ENCODE measurements around the gene JUNB.

The JUNB gene

DNA sequence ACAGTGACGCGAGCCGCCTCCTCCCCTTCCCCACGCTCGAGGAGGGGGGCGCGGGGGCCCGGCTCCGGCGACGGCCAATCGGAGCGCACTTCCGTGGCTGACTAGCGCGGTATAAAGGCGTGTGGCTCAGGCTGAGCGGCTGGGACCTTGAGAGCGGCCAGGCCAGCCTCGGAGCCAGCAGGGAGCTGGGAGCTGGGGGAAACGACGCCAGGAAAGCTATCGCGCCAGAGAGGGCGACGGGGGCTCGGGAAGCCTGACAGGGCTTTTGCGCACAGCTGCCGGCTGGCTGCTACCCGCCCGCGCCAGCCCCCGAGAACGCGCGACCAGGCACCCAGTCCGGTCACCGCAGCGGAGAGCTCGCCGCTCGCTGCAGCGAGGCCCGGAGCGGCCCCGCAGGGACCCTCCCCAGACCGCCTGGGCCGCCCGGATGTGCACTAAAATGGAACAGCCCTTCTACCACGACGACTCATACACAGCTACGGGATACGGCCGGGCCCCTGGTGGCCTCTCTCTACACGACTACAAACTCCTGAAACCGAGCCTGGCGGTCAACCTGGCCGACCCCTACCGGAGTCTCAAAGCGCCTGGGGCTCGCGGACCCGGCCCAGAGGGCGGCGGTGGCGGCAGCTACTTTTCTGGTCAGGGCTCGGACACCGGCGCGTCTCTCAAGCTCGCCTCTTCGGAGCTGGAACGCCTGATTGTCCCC, at the start of gene JUNB:
TSS of gene JUNB (plus strand) at position 142 of the 706 bp plus-strand sequence. CDS start at position 428, 286 bp downstream.
- DNase-seq (ENCODE audit: extremely low read depth in 1 of 2, low read depth in 1 of 2), result peak; percentile 95 to 98

DNA sequence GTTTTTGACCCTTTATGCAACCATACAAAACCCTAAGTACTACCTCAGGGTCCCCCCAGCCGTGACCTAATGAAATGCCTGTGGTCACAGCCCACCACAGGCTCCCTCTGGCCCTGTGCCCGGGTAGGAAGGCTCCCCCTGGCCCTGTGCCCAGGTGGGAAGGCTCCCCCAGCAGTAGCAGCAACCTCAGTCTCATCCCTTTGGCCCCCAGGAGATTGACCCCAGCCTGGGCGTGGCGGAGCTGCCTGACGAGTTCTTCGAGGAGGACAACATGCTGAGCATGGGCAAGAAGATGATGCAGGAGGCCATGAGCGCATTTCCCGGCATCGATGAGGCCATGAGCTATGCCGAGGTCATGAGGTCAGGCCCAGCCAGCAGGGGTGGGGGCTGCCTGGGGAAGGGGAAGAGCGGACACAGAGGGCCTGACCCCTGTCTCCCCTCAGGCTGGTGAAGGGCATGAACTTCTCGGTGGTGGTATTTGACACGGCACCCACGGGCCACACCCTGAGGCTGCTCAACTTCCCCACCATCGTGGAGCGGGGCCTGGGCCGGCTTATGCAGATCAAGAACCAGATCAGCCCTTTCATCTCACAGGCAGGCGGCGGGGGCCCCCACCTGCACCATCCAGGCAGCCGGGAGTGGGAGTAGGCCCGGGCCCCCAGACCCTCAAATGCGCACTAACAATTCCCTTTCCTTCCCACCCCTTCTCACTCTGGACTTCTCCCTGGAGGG, 46.0 kb upstream of the JUNB start:
- no peak for DNase-seq (ENCODE audit: extremely low read depth in 1 of 2, low read depth in 1 of 2)

DNA sequence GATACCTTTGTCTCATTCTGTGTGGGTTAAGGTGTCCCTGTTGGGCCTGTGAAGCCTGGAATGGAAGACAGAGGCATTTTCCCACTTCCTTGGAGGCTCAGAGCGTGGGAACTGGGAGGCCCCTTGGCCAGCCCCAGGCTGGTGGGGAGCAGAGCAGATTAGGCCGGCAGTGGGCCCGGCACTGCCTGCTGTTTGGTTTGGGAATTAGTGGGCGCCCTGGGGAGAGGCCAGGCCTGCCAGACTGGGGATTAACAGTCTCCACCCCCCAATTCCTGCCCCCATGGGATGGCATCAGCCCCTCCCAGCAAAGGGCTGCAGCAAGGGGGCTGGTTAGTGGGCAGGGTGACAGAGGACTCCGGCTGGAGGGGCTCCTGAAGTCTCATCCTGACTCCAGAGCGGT, 42.8 kb upstream of the JUNB start:
- DNase-seq (ENCODE audit: extremely low read depth in 1 of 2, low read depth in 1 of 2), result no peak

DNA sequence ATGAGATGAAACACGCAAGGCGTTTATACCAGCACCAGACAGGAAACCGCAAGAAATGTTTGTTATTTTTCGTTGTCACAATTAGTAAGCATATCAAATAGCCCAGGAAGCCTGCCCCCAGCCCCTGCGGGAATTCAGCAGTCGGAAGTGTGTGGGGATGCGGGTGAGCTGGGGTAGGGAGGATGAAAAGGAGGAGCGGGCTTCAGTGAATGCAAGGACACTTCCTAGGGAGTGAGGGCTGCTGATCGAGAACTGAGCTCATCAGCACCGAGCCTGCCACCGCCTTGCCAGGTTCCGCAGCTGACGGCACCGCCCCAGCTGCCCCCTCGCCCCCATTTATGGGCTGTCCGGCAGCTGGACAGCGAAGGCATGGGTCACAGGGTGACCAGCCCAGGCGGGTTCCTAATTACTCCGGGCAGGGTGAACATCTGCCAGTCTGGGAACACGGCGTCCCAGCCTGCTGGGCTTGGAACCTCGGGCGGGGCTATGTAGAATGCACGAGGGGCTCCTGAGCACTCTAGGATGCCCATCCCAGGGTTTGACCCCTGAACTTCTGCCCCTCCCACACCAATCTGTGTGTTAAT, 41.3 kb upstream of the JUNB start:
- DNase-seq (ENCODE audit: extremely low read depth in 1 of 2, low read depth in 1 of 2), result no peak

DNA sequence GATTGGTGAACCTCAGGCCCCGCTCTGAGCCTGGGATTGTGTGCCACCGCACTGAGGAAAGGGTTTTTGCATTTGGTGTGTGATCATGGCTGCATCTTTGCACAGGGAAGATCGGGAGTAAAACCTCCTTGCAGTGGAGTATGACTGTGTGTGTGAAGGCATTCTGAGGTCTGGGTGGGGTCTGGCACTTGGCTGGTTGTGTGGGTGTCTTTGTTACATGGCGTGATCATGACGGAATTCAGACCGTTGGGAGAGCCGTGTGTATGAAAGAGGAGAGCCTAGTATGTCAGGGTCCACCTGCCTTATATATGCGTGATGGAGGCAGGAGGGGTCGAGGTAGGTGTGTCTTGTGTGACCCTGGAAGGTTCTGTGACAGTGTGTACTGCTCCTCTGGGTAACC, 40.4 kb upstream of the JUNB start:
- no peak for DNase-seq (ENCODE audit: extremely low read depth in 1 of 2, low read depth in 1 of 2)

DNA sequence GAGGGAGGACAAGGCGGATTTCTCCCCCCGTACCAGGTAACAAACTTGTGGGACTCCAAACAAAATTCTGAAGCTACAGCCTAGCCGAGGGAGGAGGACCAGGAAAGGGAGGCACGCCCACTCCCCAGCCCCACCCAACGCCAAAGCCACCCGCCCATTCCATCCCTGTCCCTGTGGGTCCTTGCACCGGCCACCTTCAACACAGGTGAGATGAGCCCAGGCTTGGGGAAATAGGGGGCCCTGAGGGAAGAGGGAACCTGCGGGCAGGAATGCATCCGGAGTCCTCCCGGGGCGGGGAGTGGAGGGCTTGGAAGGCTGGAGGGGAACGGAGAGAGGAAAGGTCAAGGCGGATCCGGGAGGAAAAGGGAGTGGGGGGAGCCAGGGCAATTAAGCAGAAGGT, 39.7 kb upstream of the JUNB start, which contains the start of gene BEST2:
TSS of gene BEST2 (plus strand) at position 157 of the 400 bp plus-strand sequence. CDS start 802 bp downstream, outside the sequence.
- no peak for DNase-seq (ENCODE audit: extremely low read depth in 1 of 2, low read depth in 1 of 2)

DNA sequence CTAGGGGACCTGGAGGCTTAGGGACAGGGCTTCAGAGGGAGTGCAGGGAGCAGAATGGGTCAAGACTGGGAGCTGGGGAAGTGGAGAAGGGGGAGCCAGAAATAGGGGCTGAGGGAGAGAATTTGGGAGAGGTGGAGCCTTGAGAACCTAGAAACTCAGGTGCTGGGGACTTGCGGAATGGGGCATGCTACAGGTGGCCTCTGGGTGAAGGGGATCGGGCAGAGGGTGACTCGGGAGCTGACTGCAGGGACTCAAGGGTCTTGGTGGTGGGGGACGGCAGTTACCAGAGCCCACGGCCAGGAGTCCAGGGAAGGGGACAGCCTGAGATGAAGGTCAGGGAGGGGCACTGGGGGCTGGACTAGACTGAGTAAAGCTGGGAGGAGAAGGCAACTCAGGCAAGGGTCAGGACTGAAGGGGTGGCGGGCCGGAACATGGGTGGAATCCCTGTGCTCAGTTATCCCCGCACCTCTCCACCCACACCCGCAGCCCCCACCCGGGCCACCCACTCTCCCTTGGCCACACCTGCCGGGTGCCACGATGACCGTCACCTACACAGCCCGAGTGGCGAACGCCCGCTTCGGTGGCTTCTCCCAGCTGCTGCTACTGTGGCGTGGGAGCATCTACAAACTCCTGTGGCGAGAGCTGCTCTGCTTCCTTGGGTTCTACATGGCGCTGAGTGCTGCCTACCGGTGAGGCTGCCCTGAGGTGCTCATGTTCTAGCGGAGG, 39.1 kb upstream of the JUNB start:
- DNase-seq (ENCODE audit: extremely low read depth in 1 of 2, low read depth in 1 of 2), result no peak

DNA sequence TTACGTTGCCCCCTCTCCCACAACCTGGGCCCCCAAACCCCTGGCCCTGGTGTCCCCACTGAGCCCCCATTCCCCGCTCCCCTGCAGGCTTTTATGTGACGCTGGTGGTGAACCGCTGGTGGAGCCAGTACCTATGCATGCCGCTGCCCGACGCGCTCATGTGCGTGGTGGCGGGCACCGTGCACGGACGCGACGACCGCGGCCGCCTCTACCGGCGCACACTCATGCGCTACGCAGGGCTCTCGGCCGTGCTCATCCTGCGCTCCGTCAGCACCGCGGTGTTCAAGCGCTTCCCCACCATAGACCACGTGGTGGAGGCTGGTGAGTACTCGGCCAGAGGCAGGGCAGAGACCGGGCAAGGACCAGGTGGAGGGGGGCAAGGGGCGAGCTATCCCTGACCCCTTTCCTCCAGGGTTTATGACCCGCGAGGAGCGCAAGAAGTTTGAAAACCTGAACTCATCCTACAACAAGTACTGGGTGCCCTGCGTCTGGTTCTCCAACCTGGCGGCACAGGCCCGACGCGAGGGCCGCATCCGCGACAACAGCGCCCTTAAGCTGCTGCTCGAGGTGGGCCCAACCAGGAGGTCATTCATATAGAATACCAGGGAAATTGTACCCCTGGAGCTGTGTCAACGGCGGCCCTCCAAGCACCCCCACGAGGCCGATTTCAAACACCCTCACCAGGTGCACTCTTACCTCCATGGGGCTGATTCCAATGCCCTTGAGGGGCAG, 36.7 kb upstream of the JUNB start:
- no peak for DNase-seq (ENCODE audit: extremely low read depth in 1 of 2, low read depth in 1 of 2)

DNA sequence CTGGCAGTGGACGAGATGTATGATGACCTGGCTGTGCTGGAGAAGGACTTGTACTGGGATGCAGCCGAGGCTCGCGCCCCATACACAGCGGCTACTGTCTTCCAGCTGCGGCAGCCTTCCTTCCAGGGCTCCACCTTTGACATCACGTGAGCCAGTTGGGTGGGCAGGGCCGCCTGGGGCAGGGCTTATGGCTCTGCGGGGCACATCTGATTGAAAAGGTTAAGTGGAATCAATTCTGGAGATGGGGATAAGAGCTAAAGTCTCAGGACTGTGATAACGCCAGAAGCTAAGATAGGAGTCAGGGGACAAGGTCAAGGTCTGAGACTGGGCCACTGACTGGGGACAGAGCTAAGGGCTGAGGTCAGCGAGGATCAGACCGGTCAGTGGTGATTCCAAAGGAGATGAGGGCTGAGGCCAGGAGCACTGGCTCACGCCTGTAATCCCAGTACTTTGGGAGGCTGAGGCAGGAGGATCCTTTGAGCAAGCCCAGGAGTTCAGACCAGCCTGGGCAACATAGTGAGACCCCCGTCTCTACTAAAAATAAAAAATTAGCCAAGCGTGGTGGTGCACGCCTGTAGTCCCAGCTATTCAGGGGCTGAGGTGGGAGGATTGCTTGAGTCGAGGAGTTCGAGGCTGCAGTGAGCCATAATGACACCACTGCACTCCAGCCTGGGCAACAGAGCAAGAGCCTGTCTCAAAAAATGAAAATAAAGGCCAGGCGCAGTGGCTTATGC, 35.0 kb upstream of the JUNB start:
- DNase-seq (ENCODE audit: extremely low read depth in 1 of 2, low read depth in 1 of 2), result no peak

DNA sequence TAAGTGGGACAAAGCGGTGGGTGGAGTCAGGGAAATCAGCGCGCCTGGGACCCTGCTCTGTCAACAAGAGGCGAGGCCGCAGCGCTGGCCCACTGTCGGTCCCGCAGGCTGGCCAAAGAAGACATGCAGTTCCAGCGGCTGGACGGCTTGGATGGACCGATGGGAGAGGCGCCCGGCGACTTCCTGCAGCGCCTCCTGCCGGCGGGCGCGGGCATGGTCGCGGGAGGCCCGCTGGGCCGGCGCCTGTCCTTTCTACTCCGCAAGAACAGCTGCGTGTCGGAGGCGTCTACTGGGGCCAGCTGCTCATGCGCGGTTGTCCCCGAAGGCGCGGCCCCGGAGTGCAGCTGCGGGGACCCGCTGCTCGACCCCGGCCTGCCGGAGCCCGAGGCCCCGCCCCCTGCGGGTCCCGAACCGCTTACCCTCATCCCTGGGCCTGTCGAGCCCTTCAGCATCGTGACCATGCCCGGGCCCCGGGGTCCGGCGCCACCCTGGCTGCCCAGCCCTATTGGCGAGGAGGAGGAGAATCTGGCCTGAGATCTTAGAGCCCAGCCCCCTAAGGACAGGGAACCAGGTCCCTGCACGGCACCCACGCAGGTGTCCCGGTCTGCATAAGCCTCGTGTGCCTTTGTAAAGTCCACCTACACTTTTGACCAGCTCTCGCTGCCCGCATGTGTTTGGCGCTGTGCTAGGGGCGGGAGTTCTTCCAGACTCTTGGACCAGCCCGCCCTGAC, 33.6 kb upstream of the JUNB start:
- DNase-seq (ENCODE audit: extremely low read depth in 1 of 2, low read depth in 1 of 2), result no peak

DNA sequence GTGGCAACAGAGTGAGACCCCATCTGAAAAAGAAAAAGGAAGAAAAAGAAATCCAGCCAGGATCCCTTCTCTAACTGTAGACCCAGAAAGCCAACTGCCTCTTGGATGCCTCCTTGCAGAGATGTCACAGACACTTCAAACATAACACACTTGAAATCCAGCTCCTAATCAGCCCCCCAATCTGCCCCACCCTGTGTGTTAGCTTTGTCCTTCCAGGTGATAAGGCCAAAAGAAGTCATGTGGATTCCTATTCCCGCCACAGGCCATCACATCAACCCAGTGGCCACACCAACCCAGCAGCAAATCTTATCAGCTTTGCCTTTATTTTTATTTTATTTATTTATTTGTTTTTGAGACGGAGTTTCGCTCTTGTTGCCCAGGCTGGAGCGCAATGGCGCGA, 31.6 kb upstream of the JUNB start:
- no peak for DNase-seq (ENCODE audit: extremely low read depth in 1 of 2, low read depth in 1 of 2)

DNA sequence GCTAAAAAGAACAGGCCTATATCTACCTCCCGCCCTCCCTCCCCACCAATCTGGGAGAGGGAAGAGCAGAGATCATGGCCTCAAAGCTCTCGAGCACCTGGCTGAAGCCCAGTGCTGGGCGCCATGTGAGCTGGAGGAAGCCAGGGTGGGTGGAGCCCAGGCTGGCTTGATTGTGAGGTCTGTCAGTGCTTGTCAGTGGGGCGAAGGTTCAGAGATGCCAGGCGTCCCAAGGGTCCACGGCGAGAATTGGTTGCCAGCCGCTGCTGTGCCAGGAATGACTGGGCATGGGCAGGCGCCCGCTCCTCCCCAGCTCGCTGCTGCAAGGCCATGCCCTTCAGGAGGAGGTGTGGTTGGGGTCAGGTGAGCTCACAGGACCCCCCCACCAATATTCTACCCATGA, 28.2 kb upstream of the JUNB start:
- no peak for DNase-seq (ENCODE audit: extremely low read depth in 1 of 2, low read depth in 1 of 2)

DNA sequence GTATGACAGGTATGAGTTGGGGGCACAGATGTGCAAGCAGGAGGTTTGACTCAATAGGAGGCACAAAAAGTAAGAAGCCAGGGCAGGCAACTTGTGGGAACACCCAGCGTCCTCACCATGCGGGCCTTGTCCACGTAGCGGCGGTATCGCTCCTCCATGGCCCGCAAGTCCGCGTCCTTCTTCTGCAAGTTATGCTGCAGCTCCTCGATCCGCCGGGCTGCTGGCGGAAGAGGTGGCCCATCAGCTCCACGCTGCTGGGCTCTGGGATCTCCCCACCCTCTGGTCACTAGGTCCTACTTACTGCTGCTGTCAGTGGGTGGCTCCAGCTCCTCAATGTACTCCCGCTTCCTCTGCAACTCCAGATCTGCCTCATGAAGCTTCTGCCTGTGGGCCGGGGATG, 26.6 kb upstream of the JUNB start:
- no peak for DNase-seq (ENCODE audit: extremely low read depth in 1 of 2, low read depth in 1 of 2)

DNA sequence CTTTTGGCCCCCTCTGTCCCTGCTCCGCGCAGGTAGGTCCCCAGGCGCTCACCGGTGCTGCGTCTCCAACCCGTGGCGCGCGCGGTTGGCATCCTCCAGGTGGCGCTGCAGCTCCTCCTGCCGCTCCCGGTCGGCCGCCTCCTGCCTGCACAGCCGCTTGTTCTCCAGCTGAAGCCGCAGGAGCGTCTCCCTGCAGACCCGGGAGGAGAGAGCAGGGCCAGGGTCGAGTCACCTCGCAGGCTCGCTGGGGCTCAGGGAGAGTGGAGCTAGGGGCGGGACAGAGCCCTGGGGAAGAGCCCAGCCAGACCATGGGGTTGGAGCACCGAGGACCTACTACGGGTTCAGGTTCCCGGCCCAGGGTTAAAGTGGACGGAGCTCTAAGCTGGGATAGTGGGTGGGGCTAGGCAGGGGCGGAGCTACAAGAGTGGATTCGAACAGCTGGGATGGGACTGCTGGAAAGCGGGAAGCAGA, 25.2 kb upstream of the JUNB start:
- peak; percentile 50 to 57 for DNase-seq (ENCODE audit: extremely low read depth in 1 of 2, low read depth in 1 of 2)

DNA sequence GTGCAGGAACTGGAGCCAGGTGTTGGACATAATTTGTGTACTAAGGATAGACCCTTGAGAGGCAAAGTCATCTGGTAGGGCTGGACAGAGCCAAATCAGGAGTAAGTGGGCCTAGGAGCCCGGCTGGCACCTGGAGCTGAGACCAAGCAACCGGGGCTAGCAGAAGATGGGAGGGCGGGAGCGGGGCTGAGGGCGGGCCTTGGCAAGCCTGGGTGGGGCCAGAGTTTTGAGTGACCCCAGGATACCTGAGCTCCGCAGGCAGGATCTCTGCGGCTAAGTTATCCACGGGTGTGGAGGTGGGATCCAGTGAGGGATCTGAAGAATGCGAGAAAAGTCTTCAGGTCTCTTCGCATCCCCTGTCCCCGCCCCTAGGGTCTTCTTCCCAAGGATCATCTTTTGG, 24.1 kb upstream of the JUNB start:
- DNase-seq (ENCODE audit: extremely low read depth in 1 of 2, low read depth in 1 of 2), result no peak

DNA sequence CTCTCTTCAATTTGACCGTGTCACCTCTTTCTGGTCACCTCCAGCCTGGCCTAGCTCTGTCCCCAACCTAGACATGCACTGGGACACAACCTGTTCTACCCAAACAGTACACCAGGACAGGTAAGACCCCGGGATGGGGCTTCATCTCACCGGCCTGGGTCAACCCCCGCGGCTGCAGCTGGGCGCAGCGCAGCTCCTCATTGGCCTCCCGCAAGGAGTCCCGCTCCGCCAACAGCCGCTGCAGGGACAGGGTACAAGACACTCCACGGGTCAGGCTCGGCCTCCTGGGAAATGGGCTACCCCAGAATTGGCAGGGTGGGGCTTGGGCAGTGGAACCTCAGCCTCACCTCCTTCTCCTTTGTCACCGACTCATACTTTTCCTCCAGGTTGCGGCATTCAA, 23.6 kb upstream of the JUNB start:
- no peak for DNase-seq (ENCODE audit: extremely low read depth in 1 of 2, low read depth in 1 of 2)

DNA sequence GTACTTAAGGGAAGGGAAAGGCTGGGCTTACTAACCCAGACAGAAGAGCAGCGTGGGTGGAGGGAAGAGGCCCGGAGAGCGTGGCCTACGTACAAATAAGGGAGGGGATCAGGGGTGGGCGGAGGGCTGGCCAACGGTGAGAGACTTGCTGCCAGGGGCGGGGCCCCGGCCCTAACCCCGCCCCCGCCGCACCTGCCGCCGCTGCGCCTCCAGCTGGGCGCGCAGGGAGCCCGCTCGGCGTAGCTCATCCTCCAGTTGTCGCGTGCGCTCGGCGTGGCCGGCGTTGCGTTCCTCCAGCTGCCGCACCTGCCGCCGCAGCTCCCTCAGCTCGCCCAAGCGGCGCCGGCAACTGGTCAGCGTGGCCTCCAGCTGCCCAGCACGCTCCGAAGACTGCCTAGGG, 21.6 kb upstream of the JUNB start:
- no peak for DNase-seq (ENCODE audit: extremely low read depth in 1 of 2, low read depth in 1 of 2)

DNA sequence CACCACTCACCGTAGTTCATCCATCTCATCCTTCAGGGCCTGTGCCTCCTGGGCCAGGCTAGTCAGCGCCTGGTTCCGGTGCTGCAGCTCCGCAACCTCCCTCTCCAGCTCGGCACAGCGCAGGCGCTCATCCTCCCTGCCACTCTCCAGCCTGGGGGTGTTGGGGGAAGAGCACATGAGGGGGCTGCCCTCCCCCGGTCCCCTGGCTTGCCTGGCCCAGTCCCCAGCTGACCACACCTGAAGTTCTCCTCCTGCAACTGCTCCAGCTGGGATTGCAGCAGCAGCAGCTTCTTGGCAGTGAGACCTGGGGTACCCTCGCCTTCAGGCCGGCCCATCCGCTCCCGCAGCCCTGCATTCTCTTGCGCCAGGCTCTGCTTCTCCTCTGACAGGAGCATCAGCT, 20.4 kb upstream of the JUNB start:
- no peak for DNase-seq (ENCODE audit: extremely low read depth in 1 of 2, low read depth in 1 of 2)

DNA sequence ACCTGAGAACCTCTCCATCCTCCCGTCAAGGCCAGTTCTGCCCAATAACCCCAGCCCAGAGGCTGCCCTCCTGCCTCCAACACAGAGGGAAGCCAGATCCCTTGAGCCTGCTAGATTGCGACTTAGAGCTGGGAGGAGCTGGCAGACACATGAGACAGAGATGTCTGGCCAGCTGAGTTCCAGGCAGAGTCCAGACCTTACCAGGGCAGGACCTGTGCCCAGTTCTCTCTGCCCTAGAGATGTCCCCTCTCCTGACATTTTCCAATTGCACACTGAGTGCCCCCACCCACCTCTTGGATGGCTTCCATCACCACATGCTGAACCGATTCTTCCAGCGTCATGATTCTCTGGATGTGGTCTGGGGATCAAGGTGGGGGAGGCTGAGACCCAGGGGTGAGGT, 19.0 kb upstream of the JUNB start:
- DNase-seq (ENCODE audit: extremely low read depth in 1 of 2, low read depth in 1 of 2), result no peak
